ENCODE measurements around the gene GGCX. TPM values are rescaled to one million over a fixed set of nuclear protein-coding genes. Genes with fewer than 3 reads are reported as not detected.

The GGCX gene
- total and polyA plus RNA-seq, 2 of the 13 experiments (the other 11 are each of a cell fraction or from before 2014, with no cell fraction given) = 72.5 to 103 TPM

DNA sequence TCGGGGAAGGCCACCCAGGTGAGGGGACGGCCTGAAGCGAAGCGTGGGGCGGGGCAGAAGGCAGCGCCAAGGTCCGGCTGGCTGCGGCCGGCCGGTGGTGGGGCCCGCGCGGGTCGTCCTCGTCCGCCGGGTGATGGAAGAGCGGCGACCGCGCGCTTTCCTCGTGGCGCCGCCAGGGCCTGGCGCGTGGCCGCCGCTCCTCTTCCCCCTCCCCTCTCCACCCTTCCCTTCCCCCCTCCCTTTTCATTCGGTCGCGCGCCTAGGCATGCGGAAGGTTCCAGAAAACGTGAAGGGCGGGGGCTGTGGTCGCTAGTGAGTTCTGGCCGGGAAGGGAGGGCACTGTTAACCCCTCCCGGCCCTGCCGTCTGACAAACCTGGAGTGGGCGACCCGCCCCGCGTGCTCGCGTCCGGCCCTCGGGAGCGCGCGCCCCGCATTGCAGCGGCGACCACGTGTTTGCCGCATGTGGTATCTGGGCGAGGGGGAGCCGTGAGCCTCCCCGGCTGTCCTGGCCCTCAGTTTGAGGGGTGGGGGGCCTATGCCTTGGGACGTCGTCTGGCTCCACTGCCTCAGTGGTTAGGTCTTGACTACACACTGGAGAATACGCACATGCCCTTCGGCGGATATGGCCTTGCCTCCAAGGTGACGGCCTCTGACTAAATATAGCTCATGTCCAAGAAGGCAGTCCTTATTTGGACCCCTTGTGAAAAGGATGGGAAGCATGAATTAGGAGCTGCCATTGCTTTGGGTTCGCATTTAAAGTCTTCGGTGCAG lies 21.7 kb downstream of the GGCX start (continued):
- no peak for TF ChIP-seq ZNF496 (CRISPR knock-in tag; IDR thresholded peaks at IDR 0.05; ENCODE audit: insufficient replicate concordance)
- no peak for TF ChIP-seq ATF7 (IDR thresholded peaks at IDR 0.05)
- peak; percentile 61; the same call in 1 of the 2 replicates for TF ChIP-seq ATF7 (CRISPR knock-in tag; IDR thresholded peaks at IDR 0.05)
- no peak for TF ChIP-seq SMC3 (IDR thresholded peaks at IDR 0.05; ENCODE audit: low read length)
- TF ChIP-seq ZNF225 (CRISPR knock-in tag; IDR thresholded peaks at IDR 0.05) = peak; percentile 88
- TF ChIP-seq HNRNPK (IDR thresholded peaks at IDR 0.05; ENCODE audit: low read depth, low read length, poor library complexity, severe bottlenecking) = peak; percentile 100
- TF ChIP-seq ZNF460 (CRISPR knock-in tag; IDR thresholded peaks at IDR 0.05; ENCODE audit: borderline replicate concordance) = no peak
- no peak for TF ChIP-seq THYN1 (CRISPR knock-in tag; IDR thresholded peaks at IDR 0.05; ENCODE audit: borderline replicate concordance, low read depth)
- no peak for TF ChIP-seq POLR2AphosphoS2 (IDR thresholded peaks at IDR 0.05; ENCODE audit: low read depth, low read length)
- TF ChIP-seq ZC3H4 (CRISPR knock-in tag; IDR thresholded peaks at IDR 0.05; ENCODE audit: borderline replicate concordance) = peak; percentile 97
- TF ChIP-seq, protein P1, sequence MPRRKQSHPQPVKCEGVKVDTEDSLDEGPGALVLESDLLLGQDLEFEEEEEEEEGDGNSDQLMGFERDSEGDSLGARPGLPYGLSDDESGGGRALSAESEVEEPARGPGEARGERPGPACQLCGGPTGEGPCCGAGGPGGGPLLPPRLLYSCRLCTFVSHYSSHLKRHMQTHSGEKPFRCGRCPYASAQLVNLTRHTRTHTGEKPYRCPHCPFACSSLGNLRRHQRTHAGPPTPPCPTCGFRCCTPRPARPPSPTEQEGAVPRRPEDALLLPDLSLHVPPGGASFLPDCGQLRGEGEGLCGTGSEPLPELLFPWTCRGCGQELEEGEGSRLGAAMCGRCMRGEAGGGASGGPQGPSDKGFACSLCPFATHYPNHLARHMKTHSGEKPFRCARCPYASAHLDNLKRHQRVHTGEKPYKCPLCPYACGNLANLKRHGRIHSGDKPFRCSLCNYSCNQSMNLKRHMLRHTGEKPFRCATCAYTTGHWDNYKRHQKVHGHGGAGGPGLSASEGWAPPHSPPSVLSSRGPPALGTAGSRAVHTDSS (CRISPR knock-in tag; conservative IDR thresholded peaks at IDR 0.05) = no peak
- no peak for TF ChIP-seq NFIC (IDR thresholded peaks at IDR 0.05; ENCODE audit: low read length)
- no peak for TF ChIP-seq GTF3A (CRISPR knock-in tag; conservative IDR thresholded peaks at IDR 0.05)
- 0 out of 2 replicates have a peak, but pooled peaks have one; percentile 33 for TF ChIP-seq TP53 (CRISPR knock-in tag; conservative IDR thresholded peaks at IDR 0.05)
- no peak for TF ChIP-seq ZNF614 (CRISPR knock-in tag; IDR thresholded peaks at IDR 0.05; ENCODE audit: borderline replicate concordance)
- no peak for TF ChIP-seq ZNF383 (CRISPR knock-in tag; IDR thresholded peaks at IDR 0.05; ENCODE audit: borderline replicate concordance)
- no peak; the same call in 1 of the 2 replicates for TF ChIP-seq MIER3 (CRISPR knock-in tag; IDR thresholded peaks at IDR 0.05; ENCODE audit: borderline replicate concordance)
- 0 out of 2 replicates have a peak, but pooled peaks have one; percentile 38 for TF ChIP-seq MED13 (CRISPR knock-in tag; IDR thresholded peaks at IDR 0.05)
- TF ChIP-seq TERF1 (CRISPR knock-in tag; IDR thresholded peaks at IDR 0.05) = 0 out of 2 replicates have a peak, but pooled peaks have one; percentile 88
- TF ChIP-seq, protein P2, sequence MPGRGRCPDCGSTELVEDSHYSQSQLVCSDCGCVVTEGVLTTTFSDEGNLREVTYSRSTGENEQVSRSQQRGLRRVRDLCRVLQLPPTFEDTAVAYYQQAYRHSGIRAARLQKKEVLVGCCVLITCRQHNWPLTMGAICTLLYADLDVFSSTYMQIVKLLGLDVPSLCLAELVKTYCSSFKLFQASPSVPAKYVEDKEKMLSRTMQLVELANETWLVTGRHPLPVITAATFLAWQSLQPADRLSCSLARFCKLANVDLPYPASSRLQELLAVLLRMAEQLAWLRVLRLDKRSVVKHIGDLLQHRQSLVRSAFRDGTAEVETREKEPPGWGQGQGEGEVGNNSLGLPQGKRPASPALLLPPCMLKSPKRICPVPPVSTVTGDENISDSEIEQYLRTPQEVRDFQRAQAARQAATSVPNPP (CRISPR knock-in tag; IDR thresholded peaks at IDR 0.05) = no peak
- TF ChIP-seq JUN (CRISPR knock-in tag; IDR thresholded peaks at IDR 0.05) = no peak
- peak; percentile 86 for TF ChIP-seq SALL1 (CRISPR knock-in tag; IDR thresholded peaks at IDR 0.05)
- TF ChIP-seq MED1 (CRISPR knock-in tag; IDR thresholded peaks at IDR 0.05) = no peak
- no peak for TF ChIP-seq SOX6 (IDR thresholded peaks at IDR 0.05)
- TF ChIP-seq SOX6 (CRISPR knock-in tag; IDR thresholded peaks at IDR 0.05) = peak; percentile 64
- TF ChIP-seq ZNF615 (CRISPR knock-in tag; IDR thresholded peaks at IDR 0.05; ENCODE audit: borderline replicate concordance) = no peak
- TF ChIP-seq ZBTB34 (CRISPR knock-in tag; IDR thresholded peaks at IDR 0.05) = no peak

All from HepG2 (cell line).